Measurements from ENCODE around the gene AAK1.

The AAK1 gene

DNA sequence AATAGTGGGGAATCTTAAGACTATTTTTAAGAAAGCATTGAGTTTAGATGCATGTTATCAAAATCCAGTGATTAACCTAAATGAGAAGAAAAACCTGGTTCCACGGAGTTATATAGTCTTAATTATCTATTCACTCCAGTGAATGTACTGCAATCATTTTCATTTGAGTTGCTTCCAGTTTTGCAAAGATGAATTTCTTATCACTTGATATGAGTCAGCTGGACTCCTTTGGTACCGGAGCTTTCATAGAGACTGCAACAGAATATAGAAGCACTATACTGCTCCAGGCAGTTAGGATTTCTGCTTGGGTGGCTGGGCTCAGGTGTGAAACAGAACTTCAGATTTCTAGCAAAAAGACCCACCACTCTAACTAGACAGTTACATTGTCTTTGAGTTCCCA, 114.1 kb downstream of the AAK1 start:
- no peak for DNase-seq

DNA sequence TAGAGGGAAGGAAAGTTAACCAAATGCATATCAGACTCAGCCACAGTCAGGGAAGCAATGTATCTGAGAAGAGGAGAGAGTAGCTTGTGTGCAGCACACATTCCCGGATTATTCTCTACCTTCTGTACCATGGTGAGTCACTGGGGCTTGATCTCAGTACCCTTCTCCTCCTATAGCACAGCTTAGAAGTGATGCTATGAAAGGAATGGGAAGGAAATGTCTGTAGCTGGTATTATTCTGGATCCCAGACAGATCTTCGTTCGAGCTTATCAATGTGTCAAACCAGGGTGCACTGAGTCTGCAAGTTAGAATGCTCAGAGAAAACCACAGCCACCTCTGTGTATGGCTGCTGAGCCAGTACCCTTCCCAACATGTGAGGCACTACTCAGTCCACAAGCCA, 118.3 kb downstream of the AAK1 start:
- DNase-seq, result no peak

DNA sequence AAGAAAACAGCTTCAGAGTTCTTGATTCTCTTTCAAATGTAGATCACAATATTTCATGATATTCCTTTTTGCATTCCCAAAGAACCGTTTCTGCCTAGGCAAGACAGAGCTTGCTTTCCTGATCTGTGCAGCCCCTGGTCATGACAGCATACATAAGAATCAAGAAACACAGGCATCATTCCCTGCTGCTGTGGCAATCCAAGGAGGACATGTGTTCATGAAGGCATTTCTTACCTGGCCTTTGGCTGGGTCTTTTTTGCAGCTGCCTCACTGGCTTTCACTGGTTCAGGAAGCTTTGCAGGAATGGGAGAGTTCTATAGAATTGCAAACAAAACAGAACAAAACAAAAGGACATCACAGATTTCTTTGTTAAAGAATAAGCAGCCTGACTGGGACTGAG, 118.7 kb downstream of the AAK1 start:
- DNase-seq, result no peak

DNA sequence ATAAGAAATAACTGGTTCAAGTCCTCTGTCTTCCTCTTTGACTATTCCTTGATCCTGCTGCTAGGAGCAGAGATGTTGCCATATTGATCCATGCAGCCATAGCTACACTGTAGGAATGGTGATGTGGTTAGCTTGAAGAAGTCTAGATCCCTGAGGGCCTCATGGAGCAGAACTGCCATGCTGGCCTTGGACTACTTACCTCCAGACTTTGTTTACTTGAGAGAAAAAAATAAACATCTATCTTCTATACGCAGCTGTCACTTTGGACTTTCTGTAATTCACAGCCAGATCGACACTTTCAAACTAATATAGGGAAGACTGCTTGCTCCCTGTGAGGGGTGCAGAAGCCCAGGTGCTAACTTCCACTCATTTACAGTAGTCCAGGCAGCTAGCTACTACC, 121.8 kb downstream of the AAK1 start:
- DNase-seq, result no peak

DNA sequence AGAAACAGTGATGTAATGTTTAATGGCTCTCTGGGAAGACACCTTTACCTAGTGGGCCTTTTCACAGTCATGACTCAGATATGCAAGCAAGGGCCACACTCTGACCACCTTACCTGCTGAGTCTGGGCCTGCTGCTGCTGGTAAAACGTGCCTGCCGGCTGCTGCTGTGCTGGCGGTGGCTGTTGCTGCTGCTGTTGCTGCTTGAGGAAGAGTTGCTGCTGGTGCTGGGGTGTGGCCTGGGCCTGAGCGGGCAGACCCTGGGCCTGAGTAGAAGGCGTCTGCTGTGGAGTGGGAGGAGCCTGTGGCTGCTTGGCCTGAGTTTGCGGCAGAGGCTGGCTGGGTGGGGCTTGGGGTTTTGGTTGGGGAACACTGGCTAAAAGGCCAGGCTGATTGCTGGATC, 124.7 kb downstream of the AAK1 start:
- no peak for DNase-seq

- no peak for DNase-seq
These were observed 126.1 kb downstream of the AAK1 start for GRCh38 chr2:69517410-69517809.

GRCh38 chr2:69514819-69515218, 128.7 kb downstream of the AAK1 start:
- DNase-seq, result no peak

GRCh38 chr2:69514406-69514805, 129.1 kb downstream of the AAK1 start:
- DNase-seq, result no peak

DNA sequence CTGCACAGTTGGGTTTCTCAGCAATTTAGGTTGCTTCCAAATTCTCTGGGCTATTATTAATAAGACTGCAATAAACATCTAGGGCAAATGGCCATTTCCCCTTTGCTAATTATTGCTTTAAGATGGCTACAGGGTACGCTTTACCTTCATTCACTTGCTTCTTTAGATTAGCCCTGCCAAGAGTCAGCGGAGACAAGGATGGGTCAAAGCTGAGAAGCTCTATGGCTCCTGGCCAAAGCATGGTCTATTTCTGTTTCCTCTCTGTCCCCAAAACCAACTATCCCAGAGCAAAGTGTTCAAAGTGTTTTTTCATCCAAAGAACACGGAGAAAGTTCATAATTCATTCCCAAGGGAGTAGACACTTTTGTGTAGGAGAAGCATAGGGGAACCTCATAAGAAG, 131.1 kb downstream of the AAK1 start:
- no peak for DNase-seq

DNA sequence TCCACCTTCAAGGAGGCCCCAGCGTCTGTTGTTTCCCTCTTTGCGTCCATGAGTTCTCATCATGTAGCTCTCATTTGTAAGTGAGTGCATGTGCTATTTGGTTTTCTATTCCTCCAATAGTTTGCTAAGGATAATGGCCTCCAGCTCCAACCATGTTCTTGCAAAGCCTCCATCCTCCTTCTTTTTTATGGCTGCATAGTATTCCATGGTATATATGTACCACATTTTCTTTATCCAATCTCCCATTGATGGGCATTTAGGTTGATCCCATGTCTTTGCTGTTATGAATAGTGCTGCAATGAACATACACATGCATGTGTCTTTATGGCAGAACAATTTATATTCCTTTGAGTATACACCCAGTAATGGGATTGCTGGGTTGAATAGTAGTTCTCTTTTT, 133.3 kb downstream of the AAK1 start:
- no peak for DNase-seq

DNA sequence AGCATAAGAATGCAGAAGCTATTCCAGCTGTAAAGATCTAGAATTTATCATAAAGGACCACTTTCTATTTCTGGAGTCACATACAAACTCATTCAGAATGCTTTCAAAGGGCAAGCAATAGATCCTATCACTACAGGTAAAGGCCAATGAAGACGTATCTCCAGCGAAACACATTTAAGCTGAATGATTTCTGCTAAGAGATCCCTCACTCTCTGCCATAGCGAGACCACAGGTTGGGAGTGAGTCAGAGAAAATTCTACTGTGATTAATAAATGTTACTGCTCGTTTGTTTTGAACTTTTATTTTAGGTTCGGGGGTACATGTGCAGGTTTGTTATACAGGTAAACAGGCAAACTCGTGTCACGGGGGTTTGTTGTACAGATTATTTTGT, 133.8 kb downstream of the AAK1 start:
- DNase-seq, result no peak

GRCh38 chr2:69509011-69509749, 134.4 kb downstream of the AAK1 start:
- no peak for DNase-seq

- no peak for DNase-seq
These were observed 137.8 kb downstream of the AAK1 start for GRCh38 chr2:69505710-69506109.

- DNase-seq, result no peak
These were observed 142.2 kb downstream of the AAK1 start for GRCh38 chr2:69501301-69501700.

- DNase-seq, result peak; percentile 9
These were observed 143.6 kb downstream of the AAK1 start for GRCh38 chr2:69499966-69500365.

GRCh38 chr2:69499242-69499641, 144.3 kb downstream of the AAK1 start:
- no peak for DNase-seq

DNA sequence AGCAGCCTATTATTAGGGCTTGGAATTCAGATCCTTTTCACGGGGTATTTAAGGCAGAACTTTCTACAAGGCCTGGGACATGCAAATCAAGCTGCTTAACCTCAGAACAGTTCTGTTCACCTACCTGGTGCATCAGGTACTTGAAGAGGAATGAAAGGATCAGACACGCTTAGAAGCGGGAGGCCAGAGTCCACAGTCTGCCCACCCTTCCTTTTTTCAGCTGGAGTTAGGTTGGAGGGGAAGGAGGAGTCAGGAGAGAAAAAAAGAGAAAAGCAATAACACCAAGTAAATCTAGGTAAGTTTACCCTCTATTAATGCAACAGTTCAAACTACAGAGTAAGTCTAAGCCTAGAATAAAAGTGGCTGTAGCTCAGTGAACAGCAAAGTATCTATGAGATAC, 147.7 kb downstream of the AAK1 start:
- DNase-seq, result no peak

DNA sequence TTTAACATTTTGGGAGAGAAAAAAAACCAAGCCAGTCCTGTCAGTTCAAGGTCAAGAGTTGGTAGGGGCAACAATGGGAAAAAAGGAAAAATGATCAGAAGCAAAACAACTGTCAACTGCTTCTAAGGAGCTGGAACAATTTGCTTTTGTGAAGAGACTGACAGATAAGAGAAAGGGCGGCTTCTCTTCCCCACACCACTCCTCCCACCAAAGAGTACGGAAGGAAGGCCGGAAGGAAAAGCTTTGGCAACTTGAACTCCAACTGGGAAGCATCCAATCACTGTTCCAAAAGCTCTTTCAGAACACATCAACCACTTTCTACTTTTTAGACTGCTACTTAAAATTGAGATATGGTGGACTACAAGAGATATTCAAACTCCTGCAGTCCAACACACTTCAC, 148.5 kb downstream of the AAK1 start:
- DNase-seq, result no peak

DNA sequence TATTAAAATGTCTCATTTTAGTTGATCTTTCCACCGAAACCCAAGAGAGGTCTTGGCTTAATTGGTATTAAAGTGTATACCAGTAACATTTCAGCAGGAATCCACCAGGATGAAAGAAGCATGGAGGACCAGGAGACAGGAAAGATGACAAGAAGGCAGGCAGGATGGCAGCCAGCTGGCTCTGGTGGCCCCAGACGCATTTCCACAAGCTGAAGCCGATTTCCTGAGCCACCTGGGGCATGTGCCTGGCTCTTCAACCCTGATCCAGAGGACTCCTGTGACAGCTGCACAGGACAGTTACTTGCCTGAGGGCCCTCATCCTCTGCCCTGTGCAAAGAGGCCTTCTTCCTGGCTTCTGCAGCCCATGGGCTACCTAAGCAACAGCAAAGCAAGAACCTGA, 149.4 kb downstream of the AAK1 start:
- DNase-seq, result no peak

- no peak for DNase-seq
These were observed 150.3 kb downstream of the AAK1 start for GRCh38 chr2:69493268-69493667.

GRCh38 chr2:69491864-69492263, 151.7 kb downstream of the AAK1 start:
- DNase-seq, result no peak

GRCh38 chr2:69490486-69490885, 153.1 kb downstream of the AAK1 start:
- DNase-seq, result peak; percentile 28

DNA sequence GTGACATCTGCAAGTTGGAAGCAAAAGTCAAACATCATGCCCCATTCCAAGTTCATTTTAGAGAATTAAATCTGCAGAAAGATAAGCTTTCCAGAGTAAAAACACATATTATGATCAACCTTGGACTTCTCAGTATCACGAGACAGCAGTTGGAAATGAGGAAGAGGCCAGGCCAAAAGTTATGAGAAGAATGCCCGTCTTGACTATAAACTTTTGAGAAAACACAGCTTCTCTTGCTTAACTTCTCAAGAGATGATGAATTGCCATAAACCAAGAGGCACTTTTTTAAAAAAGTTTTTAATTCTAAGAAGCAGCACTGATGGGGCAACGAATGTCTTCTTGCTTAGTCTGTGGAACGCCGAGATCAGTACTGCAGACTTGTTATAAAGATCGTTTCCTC, 153.7 kb downstream of the AAK1 start:
- no peak for DNase-seq

DNA sequence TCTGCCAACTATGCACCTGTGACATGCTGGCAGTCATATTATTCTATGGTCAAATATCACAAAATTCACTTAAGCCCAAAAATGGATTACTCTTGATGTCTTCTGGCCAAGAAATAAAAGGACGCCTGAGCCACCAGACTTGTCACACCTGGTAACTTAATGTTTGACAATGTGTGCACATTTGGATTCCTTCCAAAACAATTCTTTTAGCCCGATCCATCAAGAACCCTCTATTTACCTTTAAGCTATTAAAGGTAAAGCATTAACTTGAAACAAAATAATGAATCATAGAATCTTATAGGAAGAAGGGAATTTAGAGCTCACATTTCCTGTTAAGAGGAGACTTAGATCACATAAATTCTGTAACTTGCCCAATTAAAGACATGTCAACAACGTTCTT, 159.8 kb downstream of the AAK1 start:
- no peak for DNase-seq

DNA sequence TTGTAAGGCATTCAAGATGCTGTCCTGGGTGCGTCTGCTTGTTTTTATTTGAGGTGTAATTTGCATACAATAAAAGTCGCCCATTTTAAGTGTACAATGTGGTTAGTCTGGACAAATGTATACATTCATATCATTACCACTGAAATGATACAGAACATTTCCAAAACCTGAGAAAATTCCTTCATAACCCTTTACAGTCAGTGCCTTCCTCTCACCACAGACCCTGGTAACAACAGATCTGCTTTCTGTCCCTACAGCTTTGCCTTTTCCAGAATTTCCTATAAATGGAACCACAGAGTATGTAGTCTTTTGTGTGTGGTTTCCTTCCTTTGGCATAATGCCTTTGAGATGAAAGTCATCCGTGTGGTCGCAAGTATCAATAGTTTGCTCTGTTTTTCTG, 160.5 kb downstream of the AAK1 start:
- no peak for DNase-seq

- DNase-seq, result no peak
These were observed 161.1 kb downstream of the AAK1 start for GRCh38 chr2:69482471-69482870.

Data from CD4-positive, alpha-beta T cell treated with Interleukin-10 for 1 hour (primary cell).